HG02973 (cell line): ENCODE data around the gene PTPRN2.
"Not testable (repeated sequence)": the region's sequence is repeated elsewhere in the genome, so short reads cannot be mapped to it uniquely, and the experiment has no call there.

Experiments used
- ATAC-seq: cut with Tn5 transposase; IDR thresholded peaks from one replicate; pipeline ENCODE4 v1.9.1; 2021; ENCODE audit warnings: moderate library complexity; ENCODE audit not compliant: unreplicated experiment

PTPRN2 gene

GRCh38 chr7:157601530-157601929 is 986.1 kb downstream of the PTPRN2 start:
- ATAC-seq, result no peak

GRCh38 chr7:157599491-157599890 is 988.1 kb downstream of the PTPRN2 start:
- ATAC-seq, result no peak

- no peak for ATAC-seq
These were observed 990.1 kb downstream of the PTPRN2 start for GRCh38 chr7:157597562-157597961.

- ATAC-seq, result no peak
These were observed 990.7 kb downstream of the PTPRN2 start for GRCh38 chr7:157596881-157597280.

GRCh38 chr7:157596471-157596870 is 991.2 kb downstream of the PTPRN2 start:
- no peak for ATAC-seq

GRCh38 chr7:157596026-157596425 is 991.6 kb downstream of the PTPRN2 start:
- no peak for ATAC-seq

GRCh38 chr7:157595086-157595855 is 992.4 kb downstream of the PTPRN2 start:
- no peak for ATAC-seq

GRCh38 chr7:157594306-157594705 is 993.3 kb downstream of the PTPRN2 start:
- no peak for ATAC-seq

GRCh38 chr7:157593541-157593940 is 994.1 kb downstream of the PTPRN2 start:
- no peak for ATAC-seq

GRCh38 chr7:157592636-157593320 is 994.8 kb downstream of the PTPRN2 start:
- not testable (repeated sequence) for ATAC-seq

GRCh38 chr7:157590526-157590925 is 997.1 kb downstream of the PTPRN2 start:
- no peak for ATAC-seq

GRCh38 chr7:157589680-157590079 is 997.9 kb downstream of the PTPRN2 start:
- ATAC-seq, result no peak

- no peak for ATAC-seq
These were observed 999.6 kb downstream of the PTPRN2 start for GRCh38 chr7:157587805-157588560.

GRCh38 chr7:157587051-157587804 is 1000.4 kb downstream of the PTPRN2 start:
- ATAC-seq, result no peak

GRCh38 chr7:157586426-157586955 is 1001.1 kb downstream of the PTPRN2 start:
- no peak for ATAC-seq

GRCh38 chr7:157585113-157585861 is 1002.3 kb downstream of the PTPRN2 start:
- no peak for ATAC-seq

GRCh38 chr7:157584420-157584819 is 1003.2 kb downstream of the PTPRN2 start:
- ATAC-seq, result no peak

- ATAC-seq, result no peak
These were observed 1005.9 kb downstream of the PTPRN2 start for GRCh38 chr7:157581740-157582139.

- ATAC-seq, result no peak
These were observed 1007.3 kb downstream of the PTPRN2 start for GRCh38 chr7:157580324-157580723.

- no peak for ATAC-seq
These were observed 1008.2 kb downstream of the PTPRN2 start for GRCh38 chr7:157579425-157579824.
